ENCODE measurements around the gene FGF1. TPM values are rescaled to one million over a fixed set of nuclear protein-coding genes. Genes with fewer than 3 reads are reported as not detected.

The FGF1 gene
- total RNA-seq, 1 donor from 2014 or later = 1.8 TPM

DNA sequence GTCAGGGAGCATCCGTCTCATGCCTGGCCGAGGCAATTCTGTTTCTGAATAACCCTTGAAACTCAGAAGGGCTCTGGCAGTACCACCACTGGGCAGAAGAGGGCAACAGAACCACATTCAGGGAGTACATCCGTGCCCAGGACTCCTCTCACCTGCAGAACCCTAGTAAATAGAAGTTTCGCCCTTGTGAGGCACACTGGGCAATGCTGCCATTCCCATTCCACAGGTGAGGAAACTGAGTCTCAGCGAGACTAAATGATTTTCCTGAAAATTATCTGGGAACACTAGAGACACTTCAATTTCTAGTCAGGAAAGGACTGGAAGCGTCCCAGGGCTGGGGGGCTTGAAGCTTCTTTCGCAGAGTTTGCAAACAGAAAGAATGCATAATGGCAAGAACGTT, 74.7 kb downstream of the FGF1 start:
- Histone ChIP-seq H3K9me3 (no peaks in the 10 kb centered on the region), H3K4me3 (no peak overlapping the region), H3K4me1 (peaks cover 3% of the 10 kb centered on the region), H3K27ac (no peak overlapping the region), H3K36me3 (no peaks in the 10 kb centered on the region), H3K27me3 (no peaks in the 10 kb centered on the region)
- DNase-seq (peak; percentile 70), ATAC-seq (peak; percentile 90)
- TF ChIP-seq, protein P1, sequence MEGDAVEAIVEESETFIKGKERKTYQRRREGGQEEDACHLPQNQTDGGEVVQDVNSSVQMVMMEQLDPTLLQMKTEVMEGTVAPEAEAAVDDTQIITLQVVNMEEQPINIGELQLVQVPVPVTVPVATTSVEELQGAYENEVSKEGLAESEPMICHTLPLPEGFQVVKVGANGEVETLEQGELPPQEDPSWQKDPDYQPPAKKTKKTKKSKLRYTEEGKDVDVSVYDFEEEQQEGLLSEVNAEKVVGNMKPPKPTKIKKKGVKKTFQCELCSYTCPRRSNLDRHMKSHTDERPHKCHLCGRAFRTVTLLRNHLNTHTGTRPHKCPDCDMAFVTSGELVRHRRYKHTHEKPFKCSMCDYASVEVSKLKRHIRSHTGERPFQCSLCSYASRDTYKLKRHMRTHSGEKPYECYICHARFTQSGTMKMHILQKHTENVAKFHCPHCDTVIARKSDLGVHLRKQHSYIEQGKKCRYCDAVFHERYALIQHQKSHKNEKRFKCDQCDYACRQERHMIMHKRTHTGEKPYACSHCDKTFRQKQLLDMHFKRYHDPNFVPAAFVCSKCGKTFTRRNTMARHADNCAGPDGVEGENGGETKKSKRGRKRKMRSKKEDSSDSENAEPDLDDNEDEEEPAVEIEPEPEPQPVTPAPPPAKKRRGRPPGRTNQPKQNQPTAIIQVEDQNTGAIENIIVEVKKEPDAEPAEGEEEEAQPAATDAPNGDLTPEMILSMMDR (IDR thresholded peaks at IDR 0.05) = peak; percentile 92
- intact Hi-C loops (cut with DNase I) = no loop called here

DNA sequence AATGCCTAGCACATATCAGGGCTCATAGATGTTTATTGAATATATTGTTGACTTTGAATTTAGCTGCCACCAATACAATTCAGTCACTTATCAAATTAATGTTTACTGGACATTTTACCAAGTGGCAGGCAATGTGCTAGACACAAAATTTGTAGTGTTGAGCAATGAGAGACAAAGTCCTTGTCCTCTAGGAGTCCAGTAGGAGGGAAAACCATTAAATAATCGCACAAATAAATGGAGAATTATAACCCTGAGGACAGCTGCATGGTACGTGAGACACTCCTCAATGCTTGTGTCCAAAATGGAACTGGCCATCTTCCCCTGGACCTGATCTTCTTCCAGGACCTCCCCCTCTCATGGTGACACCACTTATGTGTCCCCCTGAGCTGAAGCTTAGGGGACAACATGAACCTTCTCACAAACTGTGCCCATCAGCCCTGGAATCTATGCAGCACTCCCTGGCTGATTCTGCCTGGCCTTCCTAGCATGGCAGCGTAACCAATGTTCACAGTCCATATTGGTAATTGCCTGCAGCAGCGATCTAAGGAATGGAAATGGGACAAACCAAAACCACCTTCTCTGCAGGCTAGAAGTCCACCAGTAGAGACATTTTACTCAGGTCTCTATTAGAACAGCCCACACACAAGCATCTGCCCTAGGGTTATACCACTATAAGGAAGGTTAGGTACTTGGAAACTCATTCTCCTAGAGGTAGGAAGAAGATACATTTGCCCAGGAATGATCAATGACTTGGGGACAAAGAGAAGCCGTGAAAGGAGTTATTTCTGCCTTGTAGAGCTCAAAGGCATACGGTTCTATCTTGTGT, 75.5 kb downstream of the FGF1 start:
- H3K9me3 ChIP-seq = no peaks in the 10 kb centered on the region
- H3K4me3 ChIP-seq = no peak overlapping the region
- TF ChIP-seq, protein P1 (IDR thresholded peaks at IDR 0.05) = no peak
- H3K27ac ChIP-seq = no peak overlapping the region
- intact Hi-C loops (cut with DNase I) = no loop called here
- DNase-seq (no peak), ATAC-seq (no peak)
- peaks cover 3% of the 10 kb centered on the region for H3K4me1 ChIP-seq
- H3K27me3 ChIP-seq = no peaks in the 10 kb centered on the region
- no peaks in the 10 kb centered on the region for H3K36me3 ChIP-seq

DNA sequence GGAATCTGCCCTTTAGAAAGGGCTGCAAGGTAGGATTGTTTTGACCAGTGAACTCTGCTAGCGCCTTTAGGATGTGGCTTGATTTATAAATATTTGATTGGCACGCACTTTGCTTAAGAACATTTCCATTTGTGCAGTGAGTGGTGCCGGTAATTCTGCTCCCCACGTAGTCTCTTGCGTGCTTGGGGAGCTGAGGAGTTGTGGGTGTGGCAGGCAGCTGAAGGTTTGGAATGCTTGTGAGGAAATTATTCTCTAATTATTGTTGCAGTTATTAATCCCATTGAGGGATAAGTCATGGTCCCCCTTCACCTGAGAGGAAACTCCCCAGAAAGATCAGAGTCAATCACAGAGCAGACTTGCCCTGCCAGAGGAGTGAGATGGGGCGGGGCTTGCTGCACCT, 76.7 kb downstream of the FGF1 start:
- Histone ChIP-seq H3K4me3 (no peak overlapping the region), H3K9me3 (no peaks in the 10 kb centered on the region), H3K27ac (peak overlapping the region; percentile 30), H3K4me1 (peaks cover 3% of the 10 kb centered on the region), H3K36me3 (no peaks in the 10 kb centered on the region), H3K27me3 (no peaks in the 10 kb centered on the region)
- DNase-seq (no peak), ATAC-seq (peak; percentile 56)
- TF ChIP-seq, protein P1 (IDR thresholded peaks at IDR 0.05) = no peak
- intact Hi-C loops (cut with DNase I) = no loop called here

DNA sequence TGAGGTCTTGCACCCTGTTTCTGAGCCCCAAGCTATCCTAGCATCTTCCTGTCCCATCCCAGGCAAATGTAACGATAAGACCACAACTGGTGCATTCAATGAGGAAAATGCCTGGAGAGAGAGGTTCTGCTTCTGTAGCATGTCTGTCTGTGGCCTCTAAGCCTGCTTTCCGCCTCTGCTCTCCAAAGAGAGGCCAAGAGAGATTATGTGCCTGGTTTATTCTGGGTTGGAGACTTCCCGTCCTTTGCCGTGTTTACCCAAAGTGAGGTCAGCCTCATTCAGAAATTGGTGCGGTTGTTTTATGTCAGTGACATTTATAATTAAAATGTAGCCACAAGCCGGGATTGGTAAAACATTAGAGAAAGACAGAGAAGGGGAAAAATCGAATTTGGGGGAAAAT, 77.8 kb downstream of the FGF1 start:
- Histone ChIP-seq H3K27me3 (no peaks in the 10 kb centered on the region), H3K4me1 (peaks cover 3% of the 10 kb centered on the region), H3K4me3 (no peak overlapping the region), H3K36me3 (no peaks in the 10 kb centered on the region), H3K9me3 (no peaks in the 10 kb centered on the region), H3K27ac (no peak overlapping the region)
- TF ChIP-seq, protein P1 (IDR thresholded peaks at IDR 0.05) = no peak
- DNase-seq = no peak
- peak; percentile 28 for ATAC-seq
- intact Hi-C loops (cut with DNase I) = no loop called here

DNA sequence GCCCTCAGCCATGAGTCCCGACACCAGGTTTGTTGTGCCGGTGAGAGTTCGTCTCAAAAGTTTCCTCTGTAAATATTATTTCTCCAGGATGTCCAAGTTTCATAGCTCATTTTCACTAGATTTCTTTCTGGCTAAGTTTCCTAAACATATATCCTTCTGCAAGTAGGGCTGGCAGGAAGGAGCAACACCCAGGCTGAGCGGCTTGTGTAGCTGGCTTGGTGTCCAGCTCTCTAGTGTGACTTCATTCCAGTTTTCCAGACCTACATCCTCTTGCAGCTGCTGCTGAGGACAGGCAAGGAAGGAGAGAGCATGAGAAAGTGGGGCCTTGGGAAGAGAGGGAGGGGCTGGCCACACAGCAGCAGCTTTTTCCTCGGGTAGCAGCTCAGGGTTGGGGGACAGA, 80.3 kb downstream of the FGF1 start:
- Histone ChIP-seq H3K4me3 (no peak overlapping the region), H3K36me3 (no peaks in the 10 kb centered on the region), H3K4me1 (peaks cover 9% of the 10 kb centered on the region), H3K27ac (no peak overlapping the region), H3K9me3 (no peaks in the 10 kb centered on the region), H3K27me3 (no peaks in the 10 kb centered on the region)
- no peak for ATAC-seq
- no peak for DNase-seq
- intact Hi-C loops (cut with DNase I) = no loop called here
- TF ChIP-seq, protein P1 (IDR thresholded peaks at IDR 0.05) = no peak
